IMR-90 (cell line): ENCODE data around the gene CTIF. TPM values are rescaled to one million over a fixed set of nuclear protein-coding genes. Genes with fewer than 3 reads are reported as not detected.

Experiments
- ATAC-seq: fragments of 200-7000 bp; cut with Tn5 transposase; 2 replicates; pipeline ENCODE4 v1.9.1; 2020; ENCODE audit warnings: low read depth, mild to moderate bottlenecking, moderate library complexity
- BruUV-seq: library from RNA; stranded (reverse); fragments of 400-500 nt; replicated peaks from 2 replicates; lab custom pipeline; 2021; lab: Mats Ljungman, UMichigan
- CTCF ChIA-PET: fragments of 300-600 bp; formaldehyde crosslinking; extraction: SDS; loops from one replicate; lab custom pipeline; 2021; ENCODE audit warnings: antibody characterized with exemption; lab: Yijun Ruan, JAX
- POLR2A ChIA-PET: fragments of 300-600 bp; sonication (Branson Sonifier 250); formaldehyde crosslinking; loops from one replicate; lab custom pipeline; 2022; ENCODE audit warnings: antibody characterized with exemption; ENCODE audit not compliant: unreplicated experiment; lab: Charles Lee
- DNase-seq: peaks from one replicate; pipeline ENCODE4 v3.0.0; 2013
- H2AFZ ChIP-seq: replicated peaks from 2 replicates; pipeline ENCODE3; 2013; ENCODE audit warnings: low read length, mild to moderate bottlenecking; ENCODE audit not compliant: poor library complexity
- H2AK5ac ChIP-seq: 2 replicates; pipeline ENCODE4 v1.6.1; 2013; ENCODE audit warnings: low read depth, low read length, inconsistent platforms
- H2AK9ac ChIP-seq: replicated peaks from 2 replicates; pipeline ENCODE3; 2013; ENCODE audit warnings: mild to moderate bottlenecking, low read depth, low read length, moderate library complexity; ENCODE audit not compliant: poor library complexity
- H2BK120ac ChIP-seq: 2 replicates; pipeline ENCODE4 v1.6.1; 2013; ENCODE audit warnings: low read depth, low read length, inconsistent platforms
- H2BK15ac ChIP-seq: 3 replicates; pipeline ENCODE4 v1.6.1; 2013; ENCODE audit warnings: low read depth, low read length, inconsistent platforms
- H2BK20ac ChIP-seq: 2 replicates; pipeline ENCODE4 v1.6.1; 2013; ENCODE audit warnings: low read depth, mild to moderate bottlenecking, inconsistent platforms, low read length, moderate library complexity
- H2BK5ac ChIP-seq: 2 replicates; pipeline ENCODE4 v1.6.1; 2013; ENCODE audit warnings: mild to moderate bottlenecking, low read depth, low read length, inconsistent platforms; ENCODE audit not compliant: poor library complexity, severe bottlenecking
- H3K14ac ChIP-seq: replicated peaks from 2 replicates; pipeline ENCODE4 v1.6.1; 2013; ENCODE audit warnings: low read depth, low read length, inconsistent platforms
- H3K18ac ChIP-seq: 2 replicates; pipeline ENCODE4 v1.6.1; 2013; ENCODE audit warnings: low read depth, low read length, control low read depth
- H3K23ac ChIP-seq: 2 replicates; pipeline ENCODE4 v1.6.1; 2013; ENCODE audit warnings: low read depth, low read length, inconsistent platforms
- H3K27ac ChIP-seq: 2 replicates; pipeline ENCODE4 v1.5.1; 2013; ENCODE audit warnings: mild to moderate bottlenecking, control low read depth, low read length; ENCODE audit not compliant: insufficient read depth
- H3K27me3 ChIP-seq: 2 replicates; pipeline ENCODE4 v1.6.1; 2013; ENCODE audit warnings: low read length; ENCODE audit not compliant: control insufficient read depth, insufficient read depth
- H3K36me3 ChIP-seq: 2 replicates; pipeline ENCODE4 v1.6.1; 2013; ENCODE audit warnings: low read length, mixed read lengths; ENCODE audit not compliant: control insufficient read depth, insufficient read depth
- H3K4ac ChIP-seq: 2 replicates; pipeline ENCODE4 v1.6.1; 2013; ENCODE audit warnings: low read depth, low read length, inconsistent platforms
- H3K4me1 ChIP-seq: 2 replicates; pipeline ENCODE4 v1.6.1; 2013; ENCODE audit warnings: low read length, mixed read lengths; ENCODE audit not compliant: control insufficient read depth, insufficient read depth
- H3K4me2 ChIP-seq: 2 replicates; pipeline ENCODE4 v1.6.1; 2013; ENCODE audit warnings: low read depth, mild to moderate bottlenecking, control low read depth, low read length, moderate library complexity
- H3K4me3 ChIP-seq: 2 replicates; pipeline ENCODE4 v1.5.1; 2013; ENCODE audit warnings: low read depth, mild to moderate bottlenecking, control low read depth, low read length, moderate library complexity; ENCODE audit not compliant: insufficient read depth
- H3K56ac ChIP-seq: 2 replicates; pipeline ENCODE4 v1.6.1; 2013; ENCODE audit warnings: low read length, inconsistent platforms; ENCODE audit not compliant: insufficient read depth; ENCODE audit errors: extremely low read depth
- H3K79me1 ChIP-seq, 2 experiments: 2 replicates each; pipeline ENCODE4 v1.6.1; 2013; ENCODE audit warnings: low read length in 2 of 2, inconsistent platforms in 1 of 2, low read depth in 1 of 2
- H3K9ac ChIP-seq: 2 replicates; pipeline ENCODE4 v1.6.1; 2013; ENCODE audit warnings: low read depth, low read length, control low read depth
- H3K9me1 ChIP-seq: 2 replicates; pipeline ENCODE4 v1.6.1; 2013; ENCODE audit warnings: low read length, inconsistent platforms; ENCODE audit not compliant: insufficient read depth
- H3K9me3 ChIP-seq: 2 replicates; pipeline ENCODE4 v1.6.1; 2013; ENCODE audit warnings: low read length; ENCODE audit not compliant: control insufficient read depth, insufficient read depth
- H4K20me1 ChIP-seq: 2 replicates; pipeline ENCODE4 v1.6.1; 2013; ENCODE audit warnings: low read length, inconsistent platforms; ENCODE audit not compliant: insufficient read depth
- H4K5ac ChIP-seq: 2 replicates; pipeline ENCODE4 v1.6.1; 2013; ENCODE audit warnings: mild to moderate bottlenecking, low read depth, low read length, control low read depth
- H4K8ac ChIP-seq, 2 experiments: 2 replicates each; pipeline ENCODE4 v1.6.1; 2013; ENCODE audit warnings: low read depth in 2 of 2, low read length in 2 of 2, control low read depth in 1 of 2, inconsistent platforms in 1 of 2
- H4K91ac ChIP-seq: 2 replicates; pipeline ENCODE4 v1.6.1; 2013; ENCODE audit warnings: low read depth, low read length, inconsistent platforms; ENCODE audit not compliant: insufficient read depth
- FOS ChIP-seq: fragments of 150-350 bp; IDR thresholded peaks from 2 replicates; pipeline ENCODE4 v1.6.1; 2016; ENCODE audit warnings: low read depth, low read length
- MAZ ChIP-seq: IDR thresholded peaks from 2 replicates; pipeline ENCODE4 v1.6.1; 2012; ENCODE audit warnings: low read depth, mild to moderate bottlenecking, low read length, improper control_type of control experiment, moderate library complexity, borderline replicate concordance
- MXI1 ChIP-seq: IDR thresholded peaks from 2 replicates; pipeline ENCODE4 v1.6.1; 2012; ENCODE audit warnings: low read depth, mild to moderate bottlenecking, low read length, moderate library complexity, borderline replicate concordance
- RCOR1 ChIP-seq: IDR thresholded peaks from 2 replicates; pipeline ENCODE4 v1.6.1; 2012; ENCODE audit warnings: mild to moderate bottlenecking, low read length, improper control_type of control experiment; ENCODE audit not compliant: insufficient replicate concordance
- SMC3 ChIP-seq: fragments of 150-350 bp; IDR thresholded peaks from 2 replicates; pipeline ENCODE4 v1.6.1; 2016; ENCODE audit warnings: low read depth, mild to moderate bottlenecking, antibody characterized with exemption, low read length, moderate library complexity
- WGBS, 2 experiments: methylation state at CpG; one replicate each; pipeline versions ENCODE4 v1.1.5 to v1.1.7; 2013; ENCODE audit warnings: missing lambda C conversion rate in 2 of 2; ENCODE audit not compliant: insufficient read length in 1 of 2; ENCODE audit errors: extremely low coverage in 2 of 2; 5-methylcytosine and 5-hydroxymethylcytosine counted together
- dilution Hi-C: fragments of 300-500 bp; cut with HindIII; formaldehyde crosslinking; loops from one replicate; pipeline ENCODE4 v1.14.3; 2018; ENCODE audit warnings: low sequenced_read_pairs; ENCODE audit not compliant: unreplicated experiment
- in situ Hi-C: fragments of 300-500 bp; cut with MboI; formaldehyde crosslinking; loops from 3 replicates; pipeline ENCODE4 v1.14.3; 2019; ENCODE audit warnings: low sequenced_read_pairs, inconsistent platforms, mixed read lengths
- intact Hi-C: fragments of 100-400 bp; cut with micrococcal nuclease; formaldehyde crosslinking; loops from 2 replicates; pipeline ENCODE4 v1.10.0; 2022
- polyA plus RNA-seq, 3 experiments: library from polyadenylated mRNA; depleted of rRNA; stranded (reverse); fragments of >200 nt; gene quantifications; 2 replicates each; pipeline ENCODE4 v1.2.3, GENCODE V29; 2012; ENCODE audit warnings: low replicate concordance in 1 of 3
- total RNA-seq: library from RNA; depleted of rRNA; stranded (reverse); fragments of >200 nt; gene quantifications from 2 replicates; pipeline ENCODE4 v1.2.3, GENCODE V29; 2012

CTIF gene
- total and polyA plus RNA-seq, 2 of the 4 experiments (the other 2 are of a cell fraction): 25.1 to 57.0 TPM

DNA sequence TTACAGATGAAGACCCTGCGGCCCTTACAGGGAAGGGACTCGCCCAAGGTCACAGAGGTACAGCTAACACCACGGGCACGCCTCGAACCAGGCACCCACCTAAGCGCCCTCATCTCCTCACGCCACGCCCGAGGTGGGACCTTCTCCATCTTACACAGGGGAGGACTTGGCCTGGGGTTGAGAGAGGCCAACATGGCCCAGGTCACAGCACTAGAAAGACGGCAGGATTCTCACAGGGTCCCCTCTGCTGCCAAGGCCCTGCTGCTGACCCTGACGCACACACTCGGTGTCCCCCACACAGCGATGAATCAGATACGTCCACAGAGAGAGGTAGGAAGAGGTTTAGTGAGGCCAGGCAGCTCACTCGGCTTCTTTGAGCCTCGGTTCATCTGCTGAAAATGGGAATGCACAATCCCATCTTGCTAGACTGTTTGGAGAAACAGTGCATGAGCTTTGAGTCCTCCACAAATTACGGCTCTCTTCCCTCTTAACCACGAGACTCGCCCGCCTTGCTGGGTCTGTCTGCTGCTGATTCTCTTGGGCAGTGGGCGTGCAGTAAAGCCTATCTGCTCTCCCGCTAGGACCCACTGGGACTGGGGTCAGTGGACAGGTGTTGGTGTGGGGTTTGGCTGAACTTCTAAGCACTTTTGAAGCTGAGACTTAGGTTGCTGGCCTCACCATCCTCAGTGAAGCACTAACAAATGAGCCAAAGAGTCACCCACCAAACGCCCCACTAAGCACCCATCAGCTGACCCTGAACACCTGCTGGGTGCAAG is 332.7 kb downstream of the CTIF start:
- H4K20me1 ChIP-seq: no peaks in the 10 kb centered on the region; the same call in 1 of the 2 replicates
- 96% methylated on average over 5 of the region's 23 CpGs; no CpG with 5 or more reads in 1 of the 2 experiments for WGBS, 2 experiments
- in situ Hi-C loops (no loop called here), intact Hi-C loops (no loop called here), dilution Hi-C loops (no loop called here)
- H3K18ac ChIP-seq: no peak overlapping the region
- peak overlapping the region; percentile 46 for H2BK120ac ChIP-seq
- H3K79me1 ChIP-seq: peaks cover 0 to 3% of the 10 kb centered on the region in 2 experiments; a peak in 1 of 4 replicates
- no peak overlapping the region for H2BK5ac ChIP-seq
- H3K14ac ChIP-seq: 0 out of 2 replicates have a peak overlapping the region, but pooled peaks have one; percentile 9
- H3K27me3 ChIP-seq: no peaks in the 10 kb centered on the region
- H3K9me3 ChIP-seq: no peaks in the 10 kb centered on the region
- peak overlapping the region; percentile 40; the same call in 1 of the 3 replicates for H2BK15ac ChIP-seq
- H2BK20ac ChIP-seq: peak overlapping the region; percentile 52; the same call in 1 of the 2 replicates
- no peak overlapping the region for H3K27ac ChIP-seq
- no peak overlapping the region for H3K4me3 ChIP-seq
- no peak overlapping the region for H3K56ac ChIP-seq
- peak overlapping the region; percentile 2 for H2AFZ ChIP-seq
- H3K23ac ChIP-seq: no peak overlapping the region
- H3K9me1 ChIP-seq: peaks cover 21% of the 10 kb centered on the region
- ChIA-PET CTCF (no interaction called here), POLR2A (no interaction called here)
- H3K36me3 ChIP-seq: no peaks in the 10 kb centered on the region
- no peak overlapping the region for H3K9ac ChIP-seq
- H3K4me2 ChIP-seq: no peak overlapping the region
- no TSS peak for BruUV-seq
- no peak for ATAC-seq
- H2AK5ac ChIP-seq: peak overlapping the region; percentile 83
- H3K4ac ChIP-seq: peak overlapping the region; percentile 47
- H4K5ac ChIP-seq: no peak overlapping the region
- H3K4me1 ChIP-seq: peaks cover 16% of the 10 kb centered on the region
- H2AK9ac ChIP-seq: peak overlapping the region; percentile 77
- 0 out of 2 replicates have a peak overlapping the region, but pooled peaks have one; percentile 34 for H4K91ac ChIP-seq
- TF ChIP-seq MAZ: no peak
- TF ChIP-seq SMC3: no peak
- no peak for TF ChIP-seq FOS
- TF ChIP-seq RCOR1: no peak
- TF ChIP-seq MXI1: no peak
- DNase-seq: no peak
- no peak overlapping the region for H4K8ac ChIP-seq
